ENCODE data around the gene AFF4.
"Not testable (repeated sequence)": the region's sequence is repeated elsewhere in the genome, so short reads cannot be mapped to it uniquely, and the experiment has no call there.

Gene AFF4

GRCh38 chr5:132963171-132964104, at the start of gene AFF4:
TSS of gene AFF4 (minus strand) at chr5:132963634. CDS start at chr5:132937189, 26,445 bp downstream.
- peak; percentile 57 for DNase-seq (ENCODE audit: extremely low read depth, low read depth)
- peak within 1 kb of the TSS; percentile 48 for H3K4me3 ChIP-seq (replicated peaks; ENCODE audit: low read depth, low read length)
- TF ChIP-seq CTCF (IDR thresholded peaks at IDR 0.05; ENCODE audit: low read depth, low read length, missing control alignments) = no peak

GRCh38 chr5:133008455-133008854, 45.0 kb upstream of the AFF4 start:
- DNase-seq (ENCODE audit: extremely low read depth, low read depth); H3K4me3 ChIP-seq (replicated peaks; ENCODE audit: low read depth, low read length): not testable (repeated sequence)

GRCh38 chr5:133006653-133007052, 43.2 kb upstream of the AFF4 start:
- no peak for DNase-seq (ENCODE audit: extremely low read depth, low read depth)
- H3K4me3 ChIP-seq (replicated peaks; ENCODE audit: low read depth, low read length) = no peak overlapping the region
- no peak for TF ChIP-seq CTCF (IDR thresholded peaks at IDR 0.05; ENCODE audit: low read depth, low read length, missing control alignments)

- DNase-seq (ENCODE audit: extremely low read depth, low read depth) = no peak
- H3K4me3 ChIP-seq (replicated peaks; ENCODE audit: low read depth, low read length) = no peak overlapping the region
- no peak for TF ChIP-seq CTCF (IDR thresholded peaks at IDR 0.05; ENCODE audit: low read depth, low read length, missing control alignments)
Measured at GRCh38 chr5:132999246-132999645, 35.8 kb upstream of the AFF4 start.

GRCh38 chr5:132998556-132998955, 35.1 kb upstream of the AFF4 start:
- no peak overlapping the region for H3K4me3 ChIP-seq (replicated peaks; ENCODE audit: low read depth, low read length)
- no peak for DNase-seq (ENCODE audit: extremely low read depth, low read depth)
- TF ChIP-seq CTCF (IDR thresholded peaks at IDR 0.05; ENCODE audit: low read depth, low read length, missing control alignments) = no peak

- no peak overlapping the region for H3K4me3 ChIP-seq (replicated peaks; ENCODE audit: low read depth, low read length)
- no peak for DNase-seq (ENCODE audit: extremely low read depth, low read depth)
- TF ChIP-seq CTCF (IDR thresholded peaks at IDR 0.05; ENCODE audit: low read depth, low read length, missing control alignments) = no peak
Measured at GRCh38 chr5:132996307-132996706, 32.9 kb upstream of the AFF4 start.

GRCh38 chr5:132987531-132988408, 24.3 kb upstream of the AFF4 start:
- no peak for TF ChIP-seq CTCF (IDR thresholded peaks at IDR 0.05; ENCODE audit: low read depth, low read length, missing control alignments)
- DNase-seq (ENCODE audit: extremely low read depth, low read depth) = no peak
- peak overlapping the region; percentile 12 for H3K4me3 ChIP-seq (replicated peaks; ENCODE audit: low read depth, low read length)

- DNase-seq (ENCODE audit: extremely low read depth, low read depth); H3K4me3 ChIP-seq (replicated peaks; ENCODE audit: low read depth, low read length): not testable (repeated sequence)
Measured at GRCh38 chr5:132982971-132983370, 19.5 kb upstream of the AFF4 start.

All from HFF-Myc (cell line).